Activated CD8-positive, alpha-beta T cell treated with anti-CD3 and anti-CD28 coated beads, Interleukin-2, amount 10 ng/mL, durations not matched to agents 7 days and 5 days (primary cell): ENCODE measurements around the gene HYAL1. TPM values are rescaled to one million over a fixed set of nuclear protein-coding genes. Genes with fewer than 3 reads are reported as not detected.

Experiments used
- ATAC-seq: fragments of 150-1000 bp; cut with Tn5 transposase; one replicate; pipeline ENCODE4 v1.10.0; 2021; ENCODE audit warnings: moderate library complexity
- CTCF ChIA-PET: fragments of 350-600 bp; sonication (Branson Sonifier 250); formaldehyde crosslinking; loops from one replicate; lab custom pipeline; 2021; ENCODE audit warnings: antibody characterized with exemption; lab: Charles Lee
- POLR2A ChIA-PET: fragments of 350-600 bp; sonication (Branson Sonifier 250); formaldehyde crosslinking; loops from one replicate; lab custom pipeline; 2021; ENCODE audit warnings: antibody characterized with exemption; lab: Charles Lee
- DNase-seq: peaks from one replicate; pipeline ENCODE4 v3.0.0-alpha.2; 2020
- H3K27ac Mint-ChIP-seq: one replicate; pipeline ENCODE4 v1.8.0; 2021; ENCODE audit warnings: mild to moderate bottlenecking, mixed read lengths
- H3K27me3 Mint-ChIP-seq: one replicate; pipeline ENCODE4 v1.8.0; 2021; ENCODE audit warnings: low read depth, mixed read lengths
- H3K36me3 Mint-ChIP-seq: one replicate; pipeline ENCODE4 v1.8.0; 2021; ENCODE audit warnings: low read depth, mixed read lengths
- H3K4me1 Mint-ChIP-seq: one replicate; pipeline ENCODE4 v1.8.0; 2021; ENCODE audit warnings: low read depth, mixed read lengths
- H3K4me3 Mint-ChIP-seq: one replicate; pipeline ENCODE4 v1.8.0; 2021; ENCODE audit warnings: mild to moderate bottlenecking, mixed read lengths
- H3K9me3 Mint-ChIP-seq: one replicate; pipeline ENCODE4 v1.8.0; 2022; ENCODE audit warnings: mixed read lengths; ENCODE audit not compliant: insufficient read depth
- total RNA-seq, 2 experiments: library from RNA; stranded (reverse); gene quantifications; one replicate each; pipeline ENCODE4 v1.2.3, GENCODE V29; 2021

Gene HYAL1
- total RNA-seq, 2 experiments from 2014 or later = 0.16 TPM; not detected in 1

GRCh38 chr3:50258029-50258680, 45.2 kb downstream of the HYAL1 start:
- Mint-ChIP-seq H3K4me1 (peaks cover 12% of the 10 kb centered on the region), H3K9me3 (peaks cover 4% of the 10 kb centered on the region), H3K36me3 (peaks cover 50% of the 10 kb centered on the region), H3K27ac (peak overlapping the region; percentile 39), H3K27me3 (no peaks in the 10 kb centered on the region), H3K4me3 (no peak overlapping the region)
- ATAC-seq (no peak), DNase-seq (no peak)
- ChIA-PET CTCF (interaction anchor here (0.8 to 4.2 kb wide), 6 partner anchors 12 to 31 kb away, joined by 3 to 45 read pairs (median 4); partner anchors contain the start of gene GNAI2), POLR2A (no interaction called here)

- ChIA-PET POLR2A (interaction anchor here (0.7 kb wide), 1 partner anchor 68 kb away, joined by 3 read pairs; no protein-coding TSS in a partner anchor), CTCF (interaction anchor here (0.7 to 4.2 kb wide), 5 partner anchors 10 to 62 kb away, joined by 3 to 45 read pairs (median 21); no protein-coding TSS in a partner anchor)
- H3K9me3 Mint-ChIP-seq = peaks cover 4% of the 10 kb centered on the region
- no peak for ATAC-seq
- H3K27ac Mint-ChIP-seq = no peak overlapping the region
- DNase-seq = peak; percentile 54
- H3K4me3 Mint-ChIP-seq = no peak overlapping the region
- peaks cover 50% of the 10 kb centered on the region for H3K36me3 Mint-ChIP-seq
- peaks cover 12% of the 10 kb centered on the region for H3K4me1 Mint-ChIP-seq
- H3K27me3 Mint-ChIP-seq = no peaks in the 10 kb centered on the region
These were observed 46.1 kb downstream of the HYAL1 start for GRCh38 chr3:50256978-50257890.

GRCh38 chr3:50255251-50255615, 48.1 kb downstream of the HYAL1 start:
- no peak for ATAC-seq
- no peak for DNase-seq
- peaks cover 15% of the 10 kb centered on the region for H3K4me1 Mint-ChIP-seq
- no peaks in the 10 kb centered on the region for H3K27me3 Mint-ChIP-seq
- no peak overlapping the region for H3K27ac Mint-ChIP-seq
- peaks cover 4% of the 10 kb centered on the region for H3K9me3 Mint-ChIP-seq
- no peak overlapping the region for H3K4me3 Mint-ChIP-seq
- ChIA-PET POLR2A (no interaction called here), CTCF (interaction anchor here (1.6 to 3.6 kb wide), 3 partner anchors 8 to 60 kb away, joined by 5 to 22 read pairs (median 21); no protein-coding TSS in a partner anchor)
- peaks cover 59% of the 10 kb centered on the region for H3K36me3 Mint-ChIP-seq

GRCh38 chr3:50254577-50255250, 48.7 kb downstream of the HYAL1 start:
- ATAC-seq (no peak), DNase-seq (no peak)
- Mint-ChIP-seq H3K27ac (no peak overlapping the region), H3K4me3 (no peak overlapping the region), H3K27me3 (no peaks in the 10 kb centered on the region), H3K4me1 (peaks cover 14% of the 10 kb centered on the region), H3K9me3 (peaks cover 4% of the 10 kb centered on the region), H3K36me3 (peaks cover 64% of the 10 kb centered on the region)
- ChIA-PET POLR2A (no interaction called here), CTCF (interaction anchor here (0.8 to 3.6 kb wide), 2 partner anchors 8 to 27 kb away, joined by 4 to 22 read pairs; no protein-coding TSS in a partner anchor)

- ChIA-PET CTCF (interaction anchor here (1.0 to 1.2 kb wide), 2 partner anchors 8 to 9 kb away, joined by 3 to 4 read pairs; no protein-coding TSS in a partner anchor), POLR2A (no interaction called here)
- H3K36me3 Mint-ChIP-seq = peaks cover 48% of the 10 kb centered on the region
- H3K4me3 Mint-ChIP-seq = no peak overlapping the region
- no peaks in the 10 kb centered on the region for H3K27me3 Mint-ChIP-seq
- peak overlapping the region; percentile 18 for H3K27ac Mint-ChIP-seq
- peaks cover 33% of the 10 kb centered on the region for H3K4me1 Mint-ChIP-seq
- no peak for DNase-seq
- no peaks in the 10 kb centered on the region for H3K9me3 Mint-ChIP-seq
- no peak for ATAC-seq
These were observed 52.2 kb downstream of the HYAL1 start for GRCh38 chr3:50251220-50251619.

- Mint-ChIP-seq H3K4me3 (no peak overlapping the region), H3K27me3 (no peaks in the 10 kb centered on the region), H3K9me3 (no peaks in the 10 kb centered on the region), H3K4me1 (peaks cover 40% of the 10 kb centered on the region), H3K36me3 (peaks cover 48% of the 10 kb centered on the region), H3K27ac (peak overlapping the region; percentile 37)
- ATAC-seq (no peak), DNase-seq (no peak)
- POLR2A ChIA-PET = interaction anchor here (0.9 to 1.5 kb wide), 2 partner anchors 11 to 15 kb away, joined by 4 to 5 read pairs; partner anchors contain the start of gene GNAI2
- CTCF ChIA-PET = interaction anchor here (0.8 to 1.9 kb wide), 5 partner anchors 9 to 55 kb away, joined by 3 to 10 read pairs (median 4); no protein-coding TSS in a partner anchor
These were observed 52.9 kb downstream of the HYAL1 start for GRCh38 chr3:50250514-50250913.

Other genes starting within 250 kb of the HYAL1 start
- 100 to 1,000 TPM; 180 to 185 TPM for gene RBM5, start 214.7 kb downstream of the HYAL1 start, total RNA-seq
- not detected for gene SEMA3F, start 148.2 kb downstream of the HYAL1 start, total RNA-seq
- gene GNAT1, start 112.0 kb downstream of the HYAL1 start, total RNA-seq = not detected
- gene SLC38A3, start 98.3 kb downstream of the HYAL1 start, total RNA-seq = not detected
- 100 to 1,000 TPM; 515 to 531 TPM for gene GNAI2, start 67.4 kb downstream of the HYAL1 start, total RNA-seq
- under 1 TPM; 0.52 to 0.84 TPM for gene SEMA3B, start 34.4 kb downstream of the HYAL1 start, total RNA-seq
- gene LSMEM2, start 24.5 kb downstream of the HYAL1 start, total RNA-seq = not detected
- gene IFRD2, start 11.1 kb downstream of the HYAL1 start, total RNA-seq = 10 to 100 TPM; 81.3 to 85.1 TPM
- 10 to 100 TPM in 1 of 2 experiments, 1 to 10 TPM in 1; 9.7 to 12.7 TPM for gene HYAL3, start 4.2 kb downstream of the HYAL1 start, total RNA-seq
- gene NAA80, start 4.2 kb downstream of the HYAL1 start, total RNA-seq = 10 to 100 TPM; 26.8 to 28.5 TPM
- gene HYAL2, start 19.2 kb upstream of the HYAL1 start, total RNA-seq = 1 to 10 TPM; 6.5 to 6.8 TPM
- gene TUSC2, start 24.6 kb upstream of the HYAL1 start, total RNA-seq = 10 to 100 TPM; 18.5 to 20.8 TPM
- gene RASSF1, start 37.3 kb upstream of the HYAL1 start, total RNA-seq = 100 to 1,000 TPM; 172 to 174 TPM
- gene ZMYND10, start 42.2 kb upstream of the HYAL1 start, total RNA-seq = 1 to 10 TPM; 5.0 to 5.1 TPM
- gene NPRL2, start 47.2 kb upstream of the HYAL1 start, total RNA-seq = 10 to 100 TPM; 59.8 to 60.3 TPM
- gene CYB561D2, start 47.3 kb upstream of the HYAL1 start, total RNA-seq = 10 to 100 TPM; 42.5 to 43.6 TPM
- 10 to 100 TPM; 18.0 to 18.9 TPM for gene TMEM115, start 55.9 kb upstream of the HYAL1 start, total RNA-seq
- under 1 TPM; 0.78 to 0.95 TPM for gene CACNA2D2, start 200.1 kb upstream of the HYAL1 start, total RNA-seq